GM12801 (cell line): ENCODE measurements around the gene DMRTB1.

Experiments
- TF ChIP-seq, protein P1 (sequence below): IDR thresholded peaks from one replicate; pipeline ENCODE4 v1.5.1; 2011; ENCODE audit warnings: control low read depth; ENCODE audit not compliant: insufficient read length; ENCODE audit errors: extremely low read depth

The DMRTB1 gene

DNA sequence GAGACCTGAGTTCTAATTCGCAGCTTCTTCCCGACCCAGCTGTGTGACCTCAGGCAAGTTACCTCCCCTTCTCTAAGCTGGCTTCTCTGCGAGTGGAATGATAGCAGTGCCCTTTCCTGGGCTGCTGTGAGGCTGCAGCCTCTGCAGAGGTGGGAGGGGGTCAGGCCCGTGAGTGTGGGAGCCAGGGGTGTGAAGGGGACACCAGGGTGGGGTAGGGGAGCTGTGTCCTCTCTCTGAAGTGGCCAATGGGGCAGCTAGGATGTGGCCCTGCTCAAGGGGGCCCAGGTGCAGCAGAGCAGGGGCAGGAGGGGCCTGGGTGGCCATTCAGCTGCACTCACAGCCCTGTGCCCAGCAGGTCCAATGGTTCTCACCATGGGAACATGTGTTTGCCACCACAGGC is 24.5 kb downstream of the DMRTB1 start:
- TF ChIP-seq, protein P1, sequence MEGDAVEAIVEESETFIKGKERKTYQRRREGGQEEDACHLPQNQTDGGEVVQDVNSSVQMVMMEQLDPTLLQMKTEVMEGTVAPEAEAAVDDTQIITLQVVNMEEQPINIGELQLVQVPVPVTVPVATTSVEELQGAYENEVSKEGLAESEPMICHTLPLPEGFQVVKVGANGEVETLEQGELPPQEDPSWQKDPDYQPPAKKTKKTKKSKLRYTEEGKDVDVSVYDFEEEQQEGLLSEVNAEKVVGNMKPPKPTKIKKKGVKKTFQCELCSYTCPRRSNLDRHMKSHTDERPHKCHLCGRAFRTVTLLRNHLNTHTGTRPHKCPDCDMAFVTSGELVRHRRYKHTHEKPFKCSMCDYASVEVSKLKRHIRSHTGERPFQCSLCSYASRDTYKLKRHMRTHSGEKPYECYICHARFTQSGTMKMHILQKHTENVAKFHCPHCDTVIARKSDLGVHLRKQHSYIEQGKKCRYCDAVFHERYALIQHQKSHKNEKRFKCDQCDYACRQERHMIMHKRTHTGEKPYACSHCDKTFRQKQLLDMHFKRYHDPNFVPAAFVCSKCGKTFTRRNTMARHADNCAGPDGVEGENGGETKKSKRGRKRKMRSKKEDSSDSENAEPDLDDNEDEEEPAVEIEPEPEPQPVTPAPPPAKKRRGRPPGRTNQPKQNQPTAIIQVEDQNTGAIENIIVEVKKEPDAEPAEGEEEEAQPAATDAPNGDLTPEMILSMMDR: no peak

DNA sequence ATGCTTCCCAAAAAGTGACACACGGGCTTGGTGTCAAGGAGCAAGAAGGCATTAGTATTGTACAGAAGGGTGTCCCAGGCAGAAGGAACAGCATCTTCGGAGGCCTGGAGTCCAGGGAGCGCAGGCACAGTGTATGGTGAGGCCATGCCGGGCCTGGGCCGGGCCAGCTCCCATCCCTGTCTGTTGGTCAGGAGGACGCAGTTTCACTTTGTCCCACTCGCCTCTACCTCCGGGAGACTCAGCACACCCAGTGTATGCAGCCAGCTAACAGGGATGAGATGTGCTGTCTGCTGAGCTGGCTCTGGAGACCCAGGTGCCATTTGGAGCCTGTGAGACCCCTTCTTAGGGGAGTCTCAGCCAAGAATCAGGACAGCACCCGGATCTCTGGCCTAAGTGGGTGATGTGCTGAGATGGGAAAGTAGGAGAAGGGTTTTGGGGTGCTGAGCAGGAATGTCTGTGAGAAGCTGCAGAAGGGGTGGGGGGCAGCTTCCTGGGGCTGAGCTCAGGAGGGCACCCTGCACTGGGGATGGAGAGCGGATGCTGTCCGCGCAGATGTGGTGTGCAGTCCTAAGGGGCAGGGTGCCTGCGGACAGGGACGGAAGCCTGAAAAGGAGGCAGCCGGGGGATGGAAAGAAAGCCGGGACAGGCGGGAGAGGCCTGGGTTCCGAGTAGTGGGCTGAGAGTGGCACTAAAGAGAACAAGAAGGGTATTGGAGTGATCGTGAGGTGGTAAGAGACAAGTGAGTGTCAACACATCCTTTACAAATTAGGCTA is 25.7 kb downstream of the DMRTB1 start:
- TF ChIP-seq, protein P1: no peak

DNA sequence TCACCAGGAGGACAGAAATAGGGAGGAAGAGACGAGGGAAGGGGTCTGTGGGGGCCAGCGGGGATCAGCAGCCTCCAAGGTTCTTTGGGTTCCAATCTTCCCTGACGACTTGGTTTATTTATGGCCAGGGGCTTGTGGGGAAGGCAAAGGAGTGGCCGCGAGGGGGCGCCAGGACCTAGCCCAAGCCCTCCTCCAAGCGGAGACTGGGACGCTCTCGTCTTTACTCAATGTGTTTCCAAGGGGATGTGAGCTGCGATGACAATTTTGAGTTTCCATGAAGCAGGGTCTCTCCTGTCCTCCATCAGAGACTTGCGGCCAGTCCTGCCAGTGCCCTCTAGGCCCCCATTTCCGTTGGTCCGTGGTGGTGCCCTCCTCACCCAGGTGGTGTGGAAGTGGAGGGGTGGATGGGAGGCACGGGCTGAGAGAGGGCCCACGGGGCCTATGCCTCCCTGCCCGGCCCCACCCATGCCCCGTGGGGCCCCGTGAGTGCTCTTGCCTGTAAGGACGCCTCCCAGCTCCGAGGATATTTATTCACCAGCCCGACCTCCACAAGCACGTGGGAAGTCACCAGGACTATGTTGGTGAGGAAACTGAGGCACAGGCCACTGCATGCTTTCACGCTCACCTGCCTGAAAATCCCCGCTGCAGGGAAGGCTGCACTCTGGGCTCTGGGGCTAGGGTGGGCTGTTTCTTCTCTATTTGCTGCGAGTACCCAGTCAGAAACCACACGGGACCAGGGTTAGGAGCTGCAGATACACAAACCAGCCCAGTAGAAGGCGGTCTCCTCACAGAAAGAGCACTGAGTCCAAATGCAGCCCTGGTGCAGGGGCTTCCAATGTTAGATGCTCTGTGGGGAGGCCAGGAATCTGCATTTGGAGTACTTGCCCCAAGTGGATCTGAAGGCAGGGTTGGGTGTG is 26.5 kb downstream of the DMRTB1 start:
- TF ChIP-seq, protein P1: no peak

DNA sequence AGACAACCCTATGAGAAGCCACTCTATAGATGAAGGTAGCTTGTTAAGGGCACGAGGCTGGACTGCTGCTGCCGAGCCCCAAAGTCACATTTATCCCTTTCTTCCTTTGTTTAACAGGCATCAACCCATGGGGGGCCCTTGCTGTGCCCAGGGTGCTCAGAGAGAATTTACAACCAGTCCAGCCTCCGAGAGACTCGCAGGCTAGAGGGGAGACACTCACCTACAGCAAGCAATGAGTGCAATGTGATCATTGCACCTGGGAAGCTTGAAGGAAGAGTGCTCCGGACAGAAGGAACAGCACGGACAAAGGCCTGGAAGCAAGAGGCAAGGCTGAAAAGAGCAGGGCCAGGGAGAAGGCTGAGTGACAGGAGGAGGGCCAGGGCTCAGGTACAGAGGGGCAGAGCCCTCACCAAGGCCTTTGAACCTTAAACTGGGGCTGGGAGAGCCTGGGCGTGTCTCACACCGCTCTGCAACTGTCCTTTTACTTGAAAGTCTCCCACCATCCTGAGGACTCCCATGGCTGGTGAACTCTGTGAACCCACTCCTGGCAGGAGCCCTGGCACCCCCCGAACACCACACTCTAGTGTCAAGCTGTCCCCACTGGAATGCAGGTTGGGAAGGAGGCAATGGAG is 27.3 kb downstream of the DMRTB1 start:
- TF ChIP-seq, protein P1: no peak

DNA sequence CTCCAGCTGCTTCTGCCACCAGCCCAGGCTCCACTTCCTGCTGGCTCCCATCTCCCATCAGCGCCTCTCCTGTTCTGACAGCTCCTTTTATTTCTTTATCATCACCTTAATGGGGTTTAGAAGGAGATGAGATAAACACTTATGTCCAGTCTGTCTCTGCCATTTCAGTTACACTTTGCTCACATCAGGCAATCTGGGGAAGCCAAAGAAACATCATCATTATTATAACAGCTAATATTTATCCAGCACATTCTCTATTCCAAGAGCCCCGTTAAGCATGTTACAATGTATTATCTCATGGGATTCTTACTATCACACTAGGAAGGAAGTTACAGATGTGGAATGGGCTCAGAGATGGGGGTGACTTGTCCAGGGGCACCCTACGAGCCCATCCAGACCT is 31.2 kb downstream of the DMRTB1 start:
- TF ChIP-seq, protein P1: no peak

DNA sequence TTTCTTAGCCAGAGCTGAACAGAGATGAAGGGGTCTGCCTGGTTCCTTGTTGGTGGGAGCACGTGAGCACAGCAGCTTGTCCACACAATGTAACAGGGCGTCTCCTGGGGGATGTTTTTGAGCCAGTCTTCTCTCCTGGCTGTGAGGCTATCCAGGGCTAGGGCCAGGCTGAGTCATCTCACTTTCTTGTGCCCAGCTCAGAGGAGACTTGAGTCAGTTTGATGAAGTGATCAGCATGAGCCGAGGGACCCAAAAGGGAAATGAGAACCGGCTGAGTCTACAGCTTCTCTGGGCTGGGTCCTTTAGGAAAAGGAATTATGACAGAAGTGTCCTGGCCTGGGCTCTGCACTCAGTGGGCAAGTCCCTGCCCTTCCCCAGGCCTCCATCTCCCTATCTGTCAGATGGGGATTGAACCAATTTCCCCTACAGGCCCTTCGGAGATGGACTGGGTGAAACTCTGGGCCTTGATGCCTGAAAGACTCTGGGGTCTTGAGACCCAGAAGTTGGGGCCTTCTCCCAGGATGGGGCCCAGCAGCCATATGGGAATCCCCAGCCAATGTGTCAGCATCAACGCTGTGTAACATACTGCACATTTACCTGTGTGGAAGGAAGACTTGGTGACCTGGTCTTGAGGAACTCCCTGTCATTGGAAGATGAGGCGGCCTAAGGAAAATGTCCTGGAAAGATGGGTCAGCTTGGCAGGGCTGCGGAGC is 36.6 kb downstream of the DMRTB1 start:
- TF ChIP-seq, protein P1: no peak
